HepG2 (cell line): ENCODE measurements around the gene XK. TPM values are rescaled to one million over a fixed set of nuclear protein-coding genes. Genes with fewer than 3 reads are reported as not detected.

Experiments
- CEBPB ChIP-seq: IDR thresholded peaks from 2 replicates; pipeline ENCODE4 v1.6.1; 2011; ENCODE audit warnings: low read depth, low read length, improper control_type of control experiment, borderline replicate concordance
- FOXA1 ChIP-seq, 2 experiments: fragments of 450-650 bp in 1 of 2; sonication (generic) in 1 of 2; formaldehyde crosslinking in 1 of 2; IDR thresholded peaks; 2 replicates each; pipeline versions ENCODE4 v1.4.0 to v1.6.1; 2016 to 2020; ENCODE audit warnings: missing genetic modification reagents in 1 of 2
- RBM39 ChIP-seq: fragments of 200-400 bp; formaldehyde crosslinking; IDR thresholded peaks from one replicate; pipeline ENCODE4 v1.6.1; 2018; ENCODE audit warnings: antibody characterized with exemption, mild to moderate bottlenecking, low read depth, low read length; ENCODE audit not compliant: poor library complexity, severe bottlenecking
- REPIN1 ChIP-seq: sonication (generic); formaldehyde crosslinking; IDR thresholded peaks from 2 replicates; pipeline ENCODE4 v1.8.0; 2022; ENCODE audit warnings: missing genetic modification reagents, low read depth, mild to moderate bottlenecking, borderline replicate concordance
- SAFB2 ChIP-seq: sonication (generic); formaldehyde crosslinking; IDR thresholded peaks from 2 replicates; pipeline ENCODE4 v1.5.1; 2020; ENCODE audit warnings: missing genetic modification reagents, low read depth, mild to moderate bottlenecking, borderline replicate concordance
- SMARCE1 ChIP-seq: fragments of 450-650 bp; IDR thresholded peaks from 2 replicates; pipeline ENCODE4 v1.6.1; 2017; ENCODE audit warnings: borderline replicate concordance
- TBP ChIP-seq: sonication (generic); formaldehyde crosslinking; IDR thresholded peaks from 2 replicates; pipeline ENCODE4 v1.5.0; 2020; ENCODE audit warnings: missing genetic modification reagents
- ZNF432 ChIP-seq: sonication (generic); formaldehyde crosslinking; IDR thresholded peaks from 2 replicates; pipeline ENCODE4 v1.5.0; 2020; ENCODE audit warnings: missing genetic modification reagents, mild to moderate bottlenecking, borderline replicate concordance
- ZNF530 ChIP-seq: sonication (generic); formaldehyde crosslinking; IDR thresholded peaks from 2 replicates; pipeline ENCODE4 v1.5.0; 2020; ENCODE audit warnings: low read depth, mild to moderate bottlenecking, missing genetic modification reagents
- ZNF678 ChIP-seq: sonication (generic); formaldehyde crosslinking; IDR thresholded peaks from 2 replicates; pipeline ENCODE4 v1.4.0; 2020; ENCODE audit warnings: mild to moderate bottlenecking, missing genetic modification reagents
- polyA plus RNA-seq, 8 experiments: library from polyadenylated mRNA; depleted of rRNA in 3 of 8; stranded (reverse) in 7 of 8; unstranded in 1 of 8; fragments of >200 nt; fragmentation: Illumina TruSeq in 4 of 8; extraction: Trizol in 4 of 8; gene quantifications; 2 replicates each; pipeline versions ENCODE4 v1.2.1 to v1.2.3, GENCODE V29; 2011 to 2016; ENCODE audit warnings: low read depth in 4 of 8, missing spikeins in 1 of 8, mixed read lengths in 1 of 8; ENCODE audit not compliant: insufficient read depth in 1 of 8
- total RNA-seq, 5 experiments: library from RNA; depleted of rRNA; stranded (reverse); fragments of >200 nt; fragmentation: Illumina TruSeq; extraction: Trizol; gene quantifications; 2 replicates each; pipeline ENCODE4 v1.2.3, GENCODE V29; 2016; ENCODE audit warnings: low read depth in 1 of 5
- TF ChIP-seq, protein P1 (sequence below): sonication (generic); formaldehyde crosslinking; conservative IDR thresholded peaks from 2 replicates; pipeline ENCODE4 v1.4.0; 2020; ENCODE audit warnings: missing genetic modification reagents
- TF ChIP-seq, protein P2 (sequence below): sonication (generic); formaldehyde crosslinking; IDR thresholded peaks from 2 replicates; pipeline ENCODE4 v1.9.0; 2021; ENCODE audit warnings: missing genetic modification reagents, borderline replicate concordance
- TF ChIP-seq, protein P3 (sequence below): sonication (generic); formaldehyde crosslinking; IDR thresholded peaks from 2 replicates; pipeline ENCODE4 v1.4.0; 2020; ENCODE audit warnings: mild to moderate bottlenecking, missing genetic modification reagents

The XK gene
- total and polyA plus RNA-seq, 2 of the 13 experiments (the other 11 are each of a cell fraction or from before 2014, with no cell fraction given) = not detected

DNA sequence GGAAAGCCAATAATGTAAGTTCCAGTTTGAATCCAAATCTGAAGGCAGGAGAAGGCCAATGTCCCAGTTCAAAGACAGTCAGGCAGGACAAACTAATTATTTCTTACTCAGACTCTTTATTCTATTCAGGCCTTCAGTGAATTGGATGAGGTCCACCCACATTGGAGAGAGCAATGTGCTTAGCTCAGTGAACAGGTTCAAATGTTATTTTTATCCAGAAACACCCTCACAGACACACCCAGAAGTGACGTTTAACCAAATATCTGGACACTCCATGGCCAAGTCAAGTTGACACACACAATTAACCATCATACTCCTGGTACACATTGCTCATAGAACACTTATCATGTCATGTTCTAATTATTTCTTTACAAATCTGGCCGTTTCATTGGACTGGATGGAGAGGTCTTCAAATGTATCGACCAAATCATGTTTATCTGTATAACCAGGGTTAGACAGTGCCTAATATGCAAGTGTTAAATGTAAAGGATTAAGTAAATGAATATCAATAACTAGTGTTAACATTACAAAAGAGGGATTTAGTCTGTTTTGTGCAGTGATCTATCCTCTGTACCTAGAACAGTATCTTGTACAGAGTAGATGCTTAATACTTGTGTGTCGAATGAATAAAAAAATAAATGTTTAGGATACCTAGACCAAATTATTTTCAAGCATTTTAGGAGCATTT is 27.1 kb upstream of the XK start (continued):
- TF ChIP-seq, protein P1, sequence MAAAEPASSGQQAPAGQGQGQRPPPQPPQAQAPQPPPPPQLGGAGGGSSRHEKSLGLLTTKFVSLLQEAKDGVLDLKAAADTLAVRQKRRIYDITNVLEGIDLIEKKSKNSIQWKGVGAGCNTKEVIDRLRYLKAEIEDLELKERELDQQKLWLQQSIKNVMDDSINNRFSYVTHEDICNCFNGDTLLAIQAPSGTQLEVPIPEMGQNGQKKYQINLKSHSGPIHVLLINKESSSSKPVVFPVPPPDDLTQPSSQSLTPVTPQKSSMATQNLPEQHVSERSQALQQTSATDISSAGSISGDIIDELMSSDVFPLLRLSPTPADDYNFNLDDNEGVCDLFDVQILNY (CRISPR knock-in tag) = no peak
- TF ChIP-seq RBM39 (no peak), CEBPB (no peak), SMARCE1 (no peak), ZNF432 (CRISPR knock-in tag) (no peak), REPIN1 (CRISPR knock-in tag) (no peak), ZNF530 (CRISPR knock-in tag) (no peak), ZNF678 (CRISPR knock-in tag) (no peak), SAFB2 (CRISPR knock-in tag) (no peak), FOXA1 (IDR thresholded peaks at IDR 0.05) (no peak), FOXA1 (CRISPR knock-in tag; IDR thresholded peaks at IDR 0.05) (no peak), TBP (CRISPR knock-in tag) (no peak)
- TF ChIP-seq, protein P2, sequence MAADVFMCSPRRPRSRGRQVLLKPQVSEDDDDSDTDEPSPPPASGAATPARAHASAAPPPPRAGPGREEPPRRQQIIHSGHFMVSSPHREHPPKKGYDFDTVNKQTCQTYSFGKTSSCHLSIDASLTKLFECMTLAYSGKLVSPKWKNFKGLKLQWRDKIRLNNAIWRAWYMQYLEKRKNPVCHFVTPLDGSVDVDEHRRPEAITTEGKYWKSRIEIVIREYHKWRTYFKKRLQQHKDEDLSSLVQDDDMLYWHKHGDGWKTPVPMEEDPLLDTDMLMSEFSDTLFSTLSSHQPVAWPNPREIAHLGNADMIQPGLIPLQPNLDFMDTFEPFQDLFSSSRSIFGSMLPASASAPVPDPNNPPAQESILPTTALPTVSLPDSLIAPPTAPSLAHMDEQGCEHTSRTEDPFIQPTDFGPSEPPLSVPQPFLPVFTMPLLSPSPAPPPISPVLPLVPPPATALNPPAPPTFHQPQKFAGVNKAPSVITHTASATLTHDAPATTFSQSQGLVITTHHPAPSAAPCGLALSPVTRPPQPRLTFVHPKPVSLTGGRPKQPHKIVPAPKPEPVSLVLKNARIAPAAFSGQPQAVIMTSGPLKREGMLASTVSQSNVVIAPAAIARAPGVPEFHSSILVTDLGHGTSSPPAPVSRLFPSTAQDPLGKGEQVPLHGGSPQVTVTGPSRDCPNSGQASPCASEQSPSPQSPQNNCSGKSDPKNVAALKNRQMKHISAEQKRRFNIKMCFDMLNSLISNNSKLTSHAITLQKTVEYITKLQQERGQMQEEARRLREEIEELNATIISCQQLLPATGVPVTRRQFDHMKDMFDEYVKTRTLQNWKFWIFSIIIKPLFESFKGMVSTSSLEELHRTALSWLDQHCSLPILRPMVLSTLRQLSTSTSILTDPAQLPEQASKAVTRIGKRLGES (CRISPR knock-in tag) = no peak
- TF ChIP-seq, protein P3, sequence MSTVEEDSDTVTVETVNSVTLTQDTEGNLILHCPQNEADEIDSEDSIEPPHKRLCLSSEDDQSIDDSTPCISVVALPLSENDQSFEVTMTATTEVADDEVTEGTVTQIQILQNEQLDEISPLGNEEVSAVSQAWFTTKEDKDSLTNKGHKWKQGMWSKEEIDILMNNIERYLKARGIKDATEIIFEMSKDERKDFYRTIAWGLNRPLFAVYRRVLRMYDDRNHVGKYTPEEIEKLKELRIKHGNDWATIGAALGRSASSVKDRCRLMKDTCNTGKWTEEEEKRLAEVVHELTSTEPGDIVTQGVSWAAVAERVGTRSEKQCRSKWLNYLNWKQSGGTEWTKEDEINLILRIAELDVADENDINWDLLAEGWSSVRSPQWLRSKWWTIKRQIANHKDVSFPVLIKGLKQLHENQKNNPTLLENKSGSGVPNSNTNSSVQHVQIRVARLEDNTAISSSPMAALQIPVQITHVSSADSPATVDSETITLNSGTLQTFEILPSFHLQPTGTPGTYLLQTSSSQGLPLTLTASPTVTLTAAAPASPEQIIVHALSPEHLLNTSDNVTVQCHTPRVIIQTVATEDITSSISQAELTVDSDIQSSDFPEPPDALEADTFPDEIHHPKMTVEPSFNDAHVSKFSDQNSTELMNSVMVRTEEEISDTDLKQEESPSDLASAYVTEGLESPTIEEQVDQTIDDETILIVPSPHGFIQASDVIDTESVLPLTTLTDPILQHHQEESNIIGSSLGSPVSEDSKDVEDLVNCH (CRISPR knock-in tag) = no peak
- TF ChIP-seq, all 625 proteins: peak for 0
